Endodermal cell (in vitro differentiated cells): ENCODE results near the gene PMIS2. TPM values are rescaled to one million over a fixed set of nuclear protein-coding genes. Genes with fewer than 3 reads are reported as not detected.
A peak's percentile ranks its signal among the peaks of the same experiment; 100 is the strongest.

Source experiments
- DNase-seq: peaks from one replicate; pipeline ENCODE4 v3.0.0-alpha.2; 2017
- H3K27ac ChIP-seq: 2 replicates; pipeline ENCODE4 v1.5.1; 2013; ENCODE audit warnings: mild to moderate bottlenecking, low read depth, low read length, moderate library complexity
- H3K27me3 ChIP-seq: 2 replicates; pipeline ENCODE4 v1.6.1; 2013; ENCODE audit warnings: mild to moderate bottlenecking, low read length, moderate library complexity; ENCODE audit not compliant: insufficient read depth, control insufficient read depth, poor library complexity, severe bottlenecking
- H3K36me3 ChIP-seq: 2 replicates; pipeline ENCODE4 v1.7.0; 2013; ENCODE audit warnings: mild to moderate bottlenecking, low read length, moderate library complexity; ENCODE audit not compliant: control insufficient read depth, insufficient read depth
- H3K4me1 ChIP-seq: one replicate; pipeline ENCODE4 v1.7.0; 2013; ENCODE audit warnings: low read length; ENCODE audit not compliant: control insufficient read depth, insufficient read depth
- H3K4me3 ChIP-seq: 2 replicates; pipeline ENCODE4 v1.5.1; 2013; ENCODE audit warnings: mild to moderate bottlenecking, low read length, moderate library complexity
- H3K9ac ChIP-seq: 2 replicates; pipeline ENCODE4 v1.6.1; 2013; ENCODE audit warnings: mild to moderate bottlenecking, low read length, moderate library complexity; ENCODE audit not compliant: poor library complexity, severe bottlenecking; ENCODE audit errors: extremely low read depth
- H3K9me3 ChIP-seq: 2 replicates; pipeline ENCODE4 v1.6.1; 2013; ENCODE audit warnings: mild to moderate bottlenecking, low read length, moderate library complexity; ENCODE audit not compliant: control insufficient read depth
- H3K27ac Mint-ChIP-seq: 2 replicates; pipeline ENCODE4 v1.8.0; 2020; ENCODE audit warnings: mixed read lengths
- H3K27me3 Mint-ChIP-seq: 2 replicates; pipeline ENCODE4 v1.8.0; 2021; ENCODE audit warnings: mild to moderate bottlenecking, mixed read lengths; ENCODE audit not compliant: insufficient read depth
- H3K36me3 Mint-ChIP-seq: 2 replicates; pipeline ENCODE4 v1.8.0; 2020; ENCODE audit warnings: low read depth, mixed read lengths
- H3K4me1 Mint-ChIP-seq: 2 replicates; pipeline ENCODE4 v1.8.0; 2020; ENCODE audit warnings: mixed read lengths
- H3K4me3 Mint-ChIP-seq: 2 replicates; pipeline ENCODE4 v1.8.0; 2020; ENCODE audit warnings: mild to moderate bottlenecking, moderate library complexity, mixed read lengths
- H3K9me3 Mint-ChIP-seq: 2 replicates; pipeline ENCODE4 v1.8.0; 2020; ENCODE audit warnings: mild to moderate bottlenecking, mixed read lengths
- CTCF ChIP-seq: fragments of 200-600 bp; sonication (generic); conservative IDR thresholded peaks from 2 replicates; pipeline ENCODE4 v1.5.0; 2021; ENCODE audit warnings: antibody characterized with exemption, mild to moderate bottlenecking
- WGBS, 2 experiments: methylation state at CpG; one replicate each; pipeline versions ENCODE4 v1.1.5 to v1.1.7; 2013; ENCODE audit warnings: missing lambda C conversion rate in 2 of 2, mixed read lengths in 1 of 2; ENCODE audit not compliant: insufficient coverage in 1 of 2, insufficient read length in 1 of 2; 5-methylcytosine and 5-hydroxymethylcytosine counted together
- total RNA-seq, 2 donors: library from RNA; stranded (reverse); fragmentation: NEBNext Ultra II Directional in 1 of 2; extraction: Animal tissue kit (Norgen Biotek cat#: 25700) in 1 of 2; gene quantifications; 2 replicates in 1 of 2; 3 replicates in 1 of 2; pipeline ENCODE4 v1.2.1, GENCODE V29; 2021

The PMIS2 gene
- total RNA-seq, 2 donors from 2014 or later = not detected

GRCh38 chr19:35612224-35612558, 26.2 kb downstream of the PMIS2 start:
- Histone ChIP-seq H3K4me3 (peak overlapping the region; percentile 91), H3K4me1 (no peaks in the 10 kb centered on the region), H3K9me3 (peaks cover 14% of the 10 kb centered on the region), H3K27me3 (no peaks in the 10 kb centered on the region), H3K36me3 (peaks cover 14% of the 10 kb centered on the region), H3K27ac (no peak overlapping the region), H3K9ac (no peak overlapping the region)
- Mint-ChIP-seq H3K36me3 (peaks cover 5% of the 10 kb centered on the region), H3K27me3 (peaks cover 28% of the 10 kb centered on the region), H3K9me3 (peaks cover 18% of the 10 kb centered on the region), H3K27ac (peak overlapping the region; percentile 79), H3K4me1 (no peaks in the 10 kb centered on the region), H3K4me3 (peak overlapping the region; percentile 72)
- TF ChIP-seq CTCF = no peak
- DNase-seq = no peak
- 43 to 55% methylated on average over 7 to 9 of the region's 9 CpGs for WGBS, 2 experiments

GRCh38 chr19:35612559-35613321, 26.8 kb downstream of the PMIS2 start, which contains the start of gene HAUS5:
TSS of gene HAUS5 (plus strand) at chr19:35612735. CDS start at chr19:35612795, 60 bp downstream.
- Mint-ChIP-seq H3K4me1 (no peaks in the 10 kb centered on the region), H3K4me3 (peak within 1 kb of the TSS; percentile 72), H3K36me3 (peaks cover 5% of the 10 kb centered on the region), H3K27ac (peak within 1 kb of the TSS; percentile 79), H3K9me3 (peaks cover 12% of the 10 kb centered on the region), H3K27me3 (peaks cover 28% of the 10 kb centered on the region)
- H3K27ac ChIP-seq = no peak within 1 kb of the TSS
- H3K9me3 ChIP-seq = peaks cover 9% of the 10 kb centered on the region
- peaks cover 14% of the 10 kb centered on the region for H3K36me3 ChIP-seq
- peak; percentile 98 for DNase-seq
- peak within 1 kb of the TSS; percentile 86 for H3K9ac ChIP-seq
- no peaks in the 10 kb centered on the region for H3K4me1 ChIP-seq
- peak within 1 kb of the TSS; percentile 91 for H3K4me3 ChIP-seq
- no peak for TF ChIP-seq CTCF
- WGBS, 2 experiments = 1% methylated on average over 17 to 46 of the region's 47 CpGs
- H3K27me3 ChIP-seq = no peaks in the 10 kb centered on the region

- Histone ChIP-seq H3K9ac (no peak overlapping the region), H3K4me3 (peak overlapping the region; percentile 91), H3K9me3 (peaks cover 2% of the 10 kb centered on the region), H3K36me3 (peaks cover 14% of the 10 kb centered on the region), H3K27me3 (no peaks in the 10 kb centered on the region), H3K27ac (no peak overlapping the region), H3K4me1 (no peaks in the 10 kb centered on the region)
- H3K4me3 Mint-ChIP-seq = peak overlapping the region; percentile 72
- H3K9me3 Mint-ChIP-seq = peaks cover 4% of the 10 kb centered on the region
- no peaks in the 10 kb centered on the region for H3K4me1 Mint-ChIP-seq
- WGBS, 2 experiments = 83 to 100% methylated on average over 1 of the region's 1 CpG
- peaks cover 5% of the 10 kb centered on the region for H3K36me3 Mint-ChIP-seq
- no peak for DNase-seq
- H3K27ac Mint-ChIP-seq = peak overlapping the region; percentile 30
- peaks cover 23% of the 10 kb centered on the region for H3K27me3 Mint-ChIP-seq
- TF ChIP-seq CTCF = no peak
Observed at GRCh38 chr19:35613574-35613973, 27.6 kb downstream of the PMIS2 start.
